ENCODE results near the gene RTCA. TPM values are rescaled to one million over a fixed set of nuclear protein-coding genes. Genes with fewer than 3 reads are reported as not detected.

The RTCA gene
- total RNA-seq, 1 donor from 2014 or later = 64.0 TPM

- no peak for DNase-seq (ENCODE audit: low read depth)
- no peaks in the 10 kb centered on the region for H3K36me3 ChIP-seq (ENCODE audit: control insufficient read depth, insufficient read depth, low read length)
- H3K27me3 ChIP-seq (ENCODE audit: control insufficient read depth, insufficient read depth, low read length) = no peaks in the 10 kb centered on the region
- H3K4me3 ChIP-seq (ENCODE audit: low read depth, low read length) = no peak overlapping the region
- no peak for TF ChIP-seq CTCF (IDR thresholded peaks at IDR 0.05; ENCODE audit: insufficient read depth, low read length, severe bottlenecking)
- FAIRE-seq = no peak
These were observed 74.5 kb downstream of the RTCA start for GRCh38 chr1:100340494-100340893.

GRCh38 chr1:100342348-100342747 lies 76.3 kb downstream of the RTCA start:
- Histone ChIP-seq H3K27me3 (ENCODE audit: control insufficient read depth, insufficient read depth, low read length) (no peaks in the 10 kb centered on the region), H3K4me3 (ENCODE audit: low read depth, low read length) (no peak overlapping the region), H3K36me3 (ENCODE audit: control insufficient read depth, insufficient read depth, low read length) (no peaks in the 10 kb centered on the region)
- FAIRE-seq = no peak
- no peak for TF ChIP-seq CTCF (IDR thresholded peaks at IDR 0.05; ENCODE audit: insufficient read depth, low read length, severe bottlenecking)
- no peak for DNase-seq (ENCODE audit: low read depth)

Other genes starting within 250 kb of the RTCA start
- 1.2 and 1.6 TPM in 2 replicates for gene SASS6, start 133.3 kb upstream of the RTCA start, total RNA-seq
- gene TRMT13, start 133.1 kb upstream of the RTCA start, total RNA-seq = 11.0 and 14.2 TPM in 2 replicates
- gene LRRC39, start 88.0 kb upstream of the RTCA start, total RNA-seq = 0.13 and 0.53 TPM in 2 replicates
- gene DBT, start 16.4 kb upstream of the RTCA start, total RNA-seq = 3.7 and 6.5 TPM in 2 replicates
- 0.79 and 1.0 TPM in 2 replicates for gene CDC14A, start 86.3 kb downstream of the RTCA start, total RNA-seq

Measured in bronchial epithelial cell (primary cell).